GM19035 (cell line): ENCODE data around the gene CTNNA3.
"Not testable (repeated sequence)": the region's sequence is repeated elsewhere in the genome, so short reads cannot be mapped to it uniquely, and the experiment has no call there.

Source experiments
- ATAC-seq: cut with Tn5 transposase; IDR thresholded peaks from one replicate; pipeline ENCODE4 v1.9.1; 2021; ENCODE audit not compliant: unreplicated experiment

Gene CTNNA3

DNA sequence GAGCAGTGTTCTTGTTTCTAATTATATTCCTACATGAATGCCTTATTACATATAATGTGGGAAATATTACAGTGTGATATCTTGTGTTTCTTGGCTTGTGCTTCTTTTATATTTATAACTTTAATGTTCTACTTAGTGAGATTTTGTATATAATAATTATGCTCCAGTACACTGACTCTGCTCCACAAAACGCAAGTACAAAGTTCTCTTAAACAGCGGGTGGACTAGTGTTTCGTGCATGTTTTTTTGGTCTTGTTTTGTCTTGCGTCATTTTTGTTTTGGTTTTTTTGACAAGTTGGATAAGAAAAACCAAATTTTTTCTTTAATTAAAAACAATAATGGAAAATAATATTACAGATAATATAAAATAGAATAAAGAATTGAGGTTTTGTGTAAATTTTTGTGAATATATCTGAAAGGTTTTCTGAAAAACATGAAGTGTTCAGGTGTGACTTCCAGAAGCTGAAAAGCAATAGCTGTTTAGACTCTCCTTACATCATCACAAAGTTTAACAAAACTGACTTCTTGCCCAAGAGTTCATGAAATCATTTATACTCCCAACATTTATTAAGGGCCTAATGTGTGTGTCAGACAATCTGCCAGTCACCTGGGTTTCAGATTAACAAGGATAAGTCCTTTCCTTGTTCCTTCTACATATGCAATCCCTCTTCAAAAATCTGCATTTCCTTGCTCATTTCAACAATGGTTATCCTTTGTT lies 438.4 kb downstream of the CTNNA3 start:
- ATAC-seq, result no peak

DNA sequence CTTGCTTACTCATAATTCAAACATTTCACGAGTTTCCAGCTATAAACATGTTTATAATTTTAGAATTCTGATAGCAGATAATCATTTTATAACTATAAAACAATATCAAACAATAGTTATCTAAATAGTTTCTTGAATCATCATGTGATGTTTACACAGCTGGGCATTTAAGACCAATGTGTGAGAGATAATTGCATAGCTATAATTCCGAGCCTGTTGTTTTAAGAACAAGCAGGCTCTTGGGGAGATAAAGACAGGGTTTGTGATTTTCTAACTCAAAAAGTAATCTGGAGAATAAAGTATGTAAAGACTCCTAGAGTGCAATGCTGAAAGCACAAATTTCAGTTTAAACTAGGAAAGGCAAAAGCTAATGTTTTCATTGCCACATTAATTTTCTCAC lies 439.0 kb downstream of the CTNNA3 start:
- no peak for ATAC-seq

DNA sequence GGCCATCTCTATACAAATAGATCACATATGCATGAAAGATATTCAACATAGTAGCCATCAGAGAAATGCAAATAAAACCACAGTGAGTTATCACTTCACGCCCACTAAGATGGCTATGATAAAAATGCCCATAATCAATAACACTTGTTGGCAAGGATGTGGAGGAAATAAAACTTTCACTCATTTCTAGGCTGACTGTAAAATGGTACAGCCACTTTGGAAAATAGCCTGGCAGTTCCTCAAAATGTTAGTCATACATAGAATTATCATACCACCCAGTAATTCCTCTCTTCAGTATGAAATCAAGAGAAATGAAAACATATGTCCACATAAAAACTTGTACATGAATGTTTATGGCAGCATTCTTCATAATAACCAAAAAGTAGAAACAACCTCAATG lies 445.3 kb downstream of the CTNNA3 start:
- ATAC-seq, result no peak

DNA sequence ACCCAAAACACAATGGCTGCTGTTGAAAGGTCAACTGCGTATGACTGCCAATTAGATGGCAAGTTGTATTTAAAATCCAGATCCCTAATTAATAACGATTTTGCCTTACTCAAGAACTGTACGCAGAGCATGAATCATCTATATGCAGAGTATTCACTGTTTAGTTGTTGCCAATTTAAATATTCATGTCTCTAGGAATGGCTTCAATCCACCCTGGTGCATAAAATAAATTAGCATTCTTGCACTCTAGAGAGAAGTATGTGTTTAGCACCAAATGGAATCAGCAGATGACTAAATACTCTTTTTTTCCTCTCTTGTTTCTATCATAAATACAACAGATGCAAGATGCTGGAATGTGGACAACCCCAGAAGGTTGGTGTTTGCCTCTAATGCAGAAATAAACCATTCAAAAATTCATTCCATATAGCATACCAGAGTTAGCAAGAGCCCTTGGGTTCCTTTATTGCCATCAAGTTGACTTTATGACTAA lies 449.9 kb downstream of the CTNNA3 start:
- ATAC-seq, result no peak

DNA sequence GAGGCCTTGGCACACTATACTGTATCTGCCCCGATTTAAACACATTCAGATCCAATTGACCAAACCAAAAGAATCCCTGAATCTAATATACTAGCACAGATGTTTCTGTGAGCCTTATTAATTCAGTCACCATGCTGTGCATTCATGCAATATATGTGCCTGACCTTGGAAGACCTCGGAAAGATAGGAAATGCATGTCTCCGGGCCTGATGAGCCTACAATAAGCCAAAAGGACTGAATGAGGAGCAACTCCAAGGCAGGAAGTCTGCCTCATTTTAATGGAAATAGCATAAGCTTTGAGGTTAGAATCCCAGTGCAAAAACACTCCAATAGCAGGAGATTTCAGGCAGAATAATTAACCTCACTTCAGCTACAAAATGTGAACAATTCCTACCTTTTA lies 453.5 kb downstream of the CTNNA3 start:
- ATAC-seq, result no peak

DNA sequence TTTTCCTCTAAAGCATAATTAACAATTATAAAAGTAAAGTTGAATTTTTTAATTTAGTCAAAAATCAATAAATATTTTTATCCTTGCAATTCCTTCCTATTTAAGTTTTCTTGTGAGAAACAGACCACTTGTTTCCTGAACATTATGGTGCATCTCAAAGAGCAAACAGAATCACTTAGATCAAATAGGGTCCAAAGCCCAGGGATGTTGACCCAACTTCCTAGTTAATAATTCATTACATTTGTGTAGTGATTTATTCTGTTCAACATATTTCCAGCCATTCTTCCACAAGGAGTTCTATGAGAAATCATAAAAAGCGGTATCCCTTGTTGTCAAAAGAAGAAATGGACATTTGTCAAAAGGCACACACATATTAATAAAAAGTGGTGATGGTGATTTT lies 454.5 kb downstream of the CTNNA3 start:
- no peak for ATAC-seq

DNA sequence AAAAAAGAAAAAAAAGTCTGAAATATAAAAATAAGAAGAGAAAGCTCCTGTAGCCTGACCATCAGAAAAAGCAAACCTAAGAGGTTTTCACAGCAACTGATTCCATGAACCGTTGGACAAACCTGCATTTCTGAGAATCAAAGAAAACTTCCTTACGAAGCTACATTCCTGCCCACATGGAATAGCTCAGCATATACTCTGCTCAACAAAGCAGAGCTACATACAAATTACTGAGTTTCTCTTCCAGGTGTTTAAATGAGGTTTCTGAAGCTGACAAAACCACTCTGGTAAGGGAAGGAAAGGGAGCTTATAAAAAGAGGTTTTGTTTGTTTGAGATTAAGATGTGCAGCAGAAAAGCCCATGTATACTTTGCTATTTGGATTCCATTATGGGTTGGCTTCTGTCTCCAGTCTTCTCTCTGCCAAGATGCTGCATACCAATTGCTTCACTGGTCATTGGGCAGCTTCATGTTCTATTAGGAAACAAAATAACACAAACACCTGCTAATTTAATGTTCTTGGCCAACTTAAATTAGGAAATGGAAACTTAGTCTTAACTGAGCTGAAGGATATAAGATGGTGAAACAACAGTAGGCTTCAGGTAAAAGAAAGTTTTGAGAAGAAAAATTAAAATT lies 456.0 kb downstream of the CTNNA3 start:
- ATAC-seq, result no peak

DNA sequence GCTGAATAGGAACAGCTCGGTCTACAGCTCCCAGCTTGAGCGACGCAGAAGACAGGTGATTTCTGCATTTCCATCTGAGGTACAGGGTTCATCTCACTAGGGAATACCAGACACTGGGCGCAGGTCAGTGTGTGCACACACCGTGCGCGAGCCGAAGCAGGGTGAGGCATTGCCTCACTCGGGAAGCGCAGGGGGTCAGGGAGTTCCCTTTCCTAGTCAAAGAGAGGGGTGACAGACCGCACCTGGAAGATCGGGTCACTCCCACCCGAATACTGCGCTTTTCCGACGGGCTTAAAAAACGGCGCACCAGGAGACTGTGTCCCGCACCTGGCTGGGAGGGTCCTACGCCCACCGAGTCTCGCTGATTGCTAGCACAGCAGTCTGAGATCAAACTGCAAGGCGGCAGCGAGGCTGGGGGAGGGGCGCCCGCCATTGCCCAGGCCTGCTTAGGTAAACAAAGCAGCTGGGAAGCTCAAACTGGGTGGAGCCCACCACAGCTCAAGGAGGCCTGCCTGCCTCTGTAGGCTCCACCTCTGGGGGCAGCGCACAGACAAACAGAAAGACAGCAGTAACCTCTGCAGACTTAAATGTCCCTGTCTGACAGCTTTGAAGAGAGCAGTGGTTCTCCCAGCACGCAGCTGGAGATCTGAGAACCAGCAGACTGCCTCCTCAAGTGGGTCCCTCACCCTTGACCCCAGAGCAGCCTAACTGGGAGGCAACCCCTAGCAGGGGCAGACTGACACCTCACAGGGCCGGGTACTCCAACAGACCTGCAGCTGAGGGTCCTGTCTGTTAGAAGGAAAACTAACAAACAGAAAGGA lies 465.1 kb downstream of the CTNNA3 start:
- ATAC-seq, result not testable (repeated sequence)

DNA sequence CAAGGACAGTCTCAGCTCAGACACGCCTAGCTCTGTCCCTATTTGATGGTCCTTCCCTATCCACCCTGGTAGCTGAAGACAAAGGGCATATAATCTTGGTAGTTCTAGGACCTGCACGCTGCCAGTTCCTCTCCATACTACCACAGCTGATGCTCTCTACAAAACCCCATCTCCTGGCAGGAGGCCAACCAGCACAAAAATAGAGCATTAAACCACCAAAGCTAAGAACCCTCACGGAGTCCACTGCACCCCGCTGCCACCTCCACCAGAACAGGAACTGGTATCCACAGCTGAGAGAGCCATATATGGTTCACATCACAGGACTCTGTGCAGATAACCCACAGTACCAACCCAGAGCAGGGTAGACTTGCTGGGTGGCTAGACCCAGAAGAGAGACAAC lies 470.8 kb downstream of the CTNNA3 start:
- no peak for ATAC-seq

DNA sequence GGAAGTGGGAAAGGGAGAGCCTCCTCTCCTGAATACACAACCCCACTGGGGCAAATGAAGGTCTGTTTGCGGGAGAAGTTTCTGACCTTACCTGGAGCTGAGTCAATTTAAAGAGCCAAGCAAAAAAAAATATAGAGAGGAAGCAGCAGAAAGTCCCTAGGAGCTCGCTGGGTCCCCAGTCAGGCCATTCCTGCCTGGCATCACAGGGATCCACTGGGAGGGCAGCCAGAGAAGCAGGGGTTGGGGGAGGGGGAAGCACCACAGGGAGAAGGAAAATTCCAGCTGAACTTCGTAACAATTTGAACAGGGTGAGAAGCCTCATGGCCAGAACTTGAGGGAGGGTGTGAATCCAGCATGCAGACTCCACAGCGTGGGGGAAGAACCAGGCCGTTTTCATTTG lies 471.4 kb downstream of the CTNNA3 start:
- no peak for ATAC-seq

DNA sequence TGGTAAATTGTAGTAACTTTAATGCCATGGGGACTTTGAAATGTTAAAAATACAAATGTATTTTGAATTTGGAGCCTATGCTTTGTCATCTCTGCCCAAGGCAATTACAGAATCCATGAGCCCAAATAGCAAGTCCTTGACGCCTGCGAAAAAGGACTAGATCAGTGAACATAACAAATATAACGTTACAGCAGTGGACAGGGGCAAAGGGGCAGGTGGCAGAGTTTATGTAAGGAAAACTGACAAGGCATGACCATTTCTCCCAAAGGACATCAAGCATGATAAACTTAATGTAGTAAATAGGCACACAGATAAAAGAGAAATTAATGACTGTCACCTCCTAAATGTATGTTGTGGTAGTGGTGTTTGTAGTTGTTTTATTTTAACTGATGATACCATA lies 473.1 kb downstream of the CTNNA3 start:
- no peak for ATAC-seq

DNA sequence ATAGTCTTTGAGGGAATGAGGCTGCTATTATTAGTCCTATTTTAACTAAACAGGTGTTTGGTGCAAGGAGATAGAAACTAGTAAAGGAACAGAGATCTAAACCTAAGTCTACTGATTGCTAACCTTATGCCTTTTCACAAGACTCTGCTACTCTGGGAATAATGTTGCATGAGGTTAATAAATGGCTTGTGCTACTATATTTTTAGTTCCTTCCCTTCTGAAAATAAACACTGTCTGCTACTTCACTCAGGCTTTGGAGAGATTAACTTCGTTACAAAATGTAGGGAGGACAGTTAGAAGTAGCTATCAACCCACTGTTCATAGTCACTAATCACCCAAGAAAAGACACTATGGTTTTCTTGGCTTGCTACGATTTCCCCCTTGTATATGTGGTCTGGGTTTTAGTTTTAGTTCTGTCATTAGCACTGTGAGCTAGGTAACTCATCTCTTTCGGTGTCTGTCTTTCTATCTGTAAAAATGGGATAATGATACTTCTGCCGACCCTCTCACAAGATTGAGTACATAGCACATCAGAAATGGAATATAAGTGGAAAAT lies 474.0 kb downstream of the CTNNA3 start:
- no peak for ATAC-seq

DNA sequence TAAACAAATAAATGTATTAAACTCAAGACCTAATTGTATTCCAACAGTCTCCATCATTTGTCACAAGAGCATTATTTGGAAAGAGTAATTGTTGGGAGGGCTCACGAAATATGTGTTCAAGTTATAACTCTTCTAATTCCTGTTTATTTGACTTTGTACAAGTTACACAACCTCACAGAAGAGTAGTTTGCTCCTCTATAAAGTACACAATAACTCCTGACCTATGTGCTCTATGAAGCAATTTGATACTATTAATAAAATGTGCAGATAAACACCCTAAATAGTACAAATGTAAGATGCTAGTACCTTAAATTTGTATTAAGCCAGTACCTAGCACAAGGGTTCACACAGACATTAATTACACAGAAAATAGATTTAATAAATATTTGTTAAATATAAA lies 484.3 kb downstream of the CTNNA3 start:
- ATAC-seq, result no peak

DNA sequence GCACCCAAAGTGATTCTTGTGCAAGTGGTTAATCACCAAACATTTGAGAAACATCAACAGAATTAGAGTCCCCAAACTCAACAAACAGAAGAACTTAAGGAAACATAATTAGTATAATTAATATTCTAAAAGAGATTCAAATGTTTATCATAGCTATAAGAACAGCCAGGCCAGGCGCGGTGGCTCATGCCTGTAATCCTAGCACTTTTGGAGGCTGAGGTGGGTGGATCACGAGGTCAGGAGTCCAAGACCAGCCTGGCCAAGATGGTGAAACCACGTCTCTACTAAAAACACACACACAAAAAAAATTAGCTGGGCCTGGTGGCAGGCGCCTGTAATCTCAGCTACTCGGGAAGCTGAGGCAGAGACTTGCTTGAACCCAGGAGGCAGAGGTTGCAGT lies 488.1 kb downstream of the CTNNA3 start:
- ATAC-seq, result not testable (repeated sequence)

DNA sequence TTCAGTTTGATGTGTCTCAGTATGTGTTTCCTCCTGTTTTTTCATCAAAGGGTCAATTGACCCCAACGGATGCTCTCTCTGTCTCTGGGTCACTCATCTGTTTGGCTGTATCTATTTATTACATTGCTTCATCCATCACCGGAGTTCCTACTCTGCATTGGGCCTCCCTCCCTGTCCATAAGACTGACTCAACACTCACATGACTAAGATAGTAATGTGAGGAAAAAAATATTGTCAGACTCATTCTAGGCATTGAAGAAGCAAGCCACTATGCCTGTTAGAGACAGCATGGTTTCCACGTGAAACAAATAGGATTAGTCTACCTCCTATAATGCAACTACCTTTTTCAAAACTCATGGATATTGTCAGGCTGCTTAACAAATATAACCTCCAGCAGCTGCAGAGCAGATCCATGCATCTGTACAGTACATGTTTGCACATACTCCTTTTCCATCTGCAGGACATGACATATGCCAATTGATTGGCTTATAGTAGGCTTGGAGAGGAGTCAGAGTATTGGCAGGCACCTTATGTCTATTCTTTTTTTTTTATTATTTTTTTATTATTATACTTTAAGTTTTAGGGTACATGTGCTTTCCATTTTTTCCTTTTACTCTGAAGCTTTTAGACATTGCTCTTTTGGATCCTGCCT lies 495.0 kb downstream of the CTNNA3 start:
- ATAC-seq, result no peak

DNA sequence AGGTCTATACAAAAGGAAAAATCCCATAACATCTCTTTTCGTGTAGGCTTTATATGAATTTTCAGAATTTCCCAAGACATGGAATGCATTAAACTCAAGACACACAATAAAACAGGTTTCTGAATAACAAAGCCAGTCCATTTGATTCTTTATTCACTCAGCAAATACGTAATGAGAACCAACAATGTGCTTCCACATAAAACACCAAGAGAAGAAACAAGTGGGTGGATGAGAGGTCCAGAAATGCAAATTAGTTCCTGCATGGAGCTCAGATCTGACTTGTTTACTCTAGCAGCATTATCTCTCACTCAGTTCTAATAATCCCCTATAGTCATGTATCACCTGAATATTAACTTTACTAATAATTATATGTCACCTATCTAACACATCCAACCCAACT lies 520.6 kb downstream of the CTNNA3 start:
- no peak for ATAC-seq

DNA sequence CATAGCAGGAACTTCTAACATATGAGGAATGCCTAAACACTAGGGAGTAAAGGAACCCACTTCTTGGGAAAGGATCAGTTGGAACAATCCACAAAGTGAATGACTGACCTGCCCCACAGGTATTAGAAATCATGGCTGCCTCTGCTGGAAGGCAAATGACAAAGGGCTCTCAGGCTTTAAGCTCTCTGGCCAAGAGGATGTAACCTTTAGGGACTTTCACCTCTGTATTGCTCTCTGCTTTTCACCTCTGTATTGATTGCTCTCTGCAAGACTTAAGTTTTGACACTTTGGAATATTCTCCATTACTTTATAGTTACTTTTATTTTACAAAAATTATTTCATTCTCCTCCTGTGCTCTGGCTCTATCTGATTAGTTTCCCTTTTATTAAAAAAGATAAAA lies 522.2 kb downstream of the CTNNA3 start:
- no peak for ATAC-seq

DNA sequence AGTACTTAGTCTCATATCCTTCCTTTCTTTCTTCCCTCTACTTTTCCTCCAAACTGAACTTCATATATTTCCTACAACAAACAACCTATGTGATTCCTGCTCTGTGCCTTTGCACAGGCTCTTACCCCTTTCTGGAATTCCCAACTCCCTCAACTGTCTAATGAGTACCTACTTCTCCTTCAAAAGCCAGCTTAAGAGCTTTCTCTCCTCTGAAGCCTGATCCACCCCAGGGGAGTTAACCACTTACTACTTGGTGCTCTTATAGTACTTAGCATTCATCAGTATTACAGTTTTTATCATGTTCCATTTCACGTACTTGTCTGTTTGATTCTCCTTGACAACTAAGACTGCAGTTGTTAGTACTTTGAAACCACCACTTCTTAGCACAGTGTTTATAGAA lies 524.0 kb downstream of the CTNNA3 start:
- no peak for ATAC-seq

DNA sequence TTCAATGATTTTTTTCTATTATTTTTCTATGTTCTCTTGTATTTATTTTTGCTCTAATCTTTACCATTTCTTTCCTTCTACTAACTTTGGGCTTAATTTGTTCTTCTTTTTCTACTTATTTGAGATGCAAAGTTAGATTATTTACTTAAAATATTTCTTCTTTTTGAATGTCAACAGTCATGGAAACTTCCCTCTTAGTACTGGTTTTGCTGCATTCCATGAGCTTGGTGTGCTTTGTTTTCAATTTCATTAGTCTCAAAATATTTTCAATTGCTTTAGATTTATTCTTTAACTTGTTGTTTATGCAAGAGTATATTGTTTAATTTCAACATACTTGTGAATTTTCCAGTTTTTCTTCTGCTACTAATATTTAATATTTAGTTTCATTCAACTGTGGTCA lies 539.8 kb downstream of the CTNNA3 start:
- ATAC-seq, result no peak

DNA sequence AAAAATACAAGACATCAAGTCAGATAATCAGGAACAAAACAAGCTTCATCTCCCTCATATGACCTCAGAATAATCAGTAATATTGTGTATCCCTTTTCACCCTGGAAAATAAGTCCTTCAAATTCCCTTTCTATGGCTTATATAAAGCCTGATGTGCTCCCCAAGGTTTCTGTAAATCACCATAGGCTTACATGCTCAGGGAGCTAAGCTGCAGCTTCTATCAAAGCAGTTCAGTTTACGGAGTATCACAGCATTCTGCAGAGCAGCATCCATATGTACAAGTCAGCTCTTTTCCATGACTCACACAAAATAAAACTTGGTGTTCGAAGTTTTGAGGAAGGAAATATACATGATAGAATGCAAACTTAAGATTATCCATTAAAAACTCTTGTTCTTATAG lies 544.5 kb downstream of the CTNNA3 start:
- no peak for ATAC-seq

DNA sequence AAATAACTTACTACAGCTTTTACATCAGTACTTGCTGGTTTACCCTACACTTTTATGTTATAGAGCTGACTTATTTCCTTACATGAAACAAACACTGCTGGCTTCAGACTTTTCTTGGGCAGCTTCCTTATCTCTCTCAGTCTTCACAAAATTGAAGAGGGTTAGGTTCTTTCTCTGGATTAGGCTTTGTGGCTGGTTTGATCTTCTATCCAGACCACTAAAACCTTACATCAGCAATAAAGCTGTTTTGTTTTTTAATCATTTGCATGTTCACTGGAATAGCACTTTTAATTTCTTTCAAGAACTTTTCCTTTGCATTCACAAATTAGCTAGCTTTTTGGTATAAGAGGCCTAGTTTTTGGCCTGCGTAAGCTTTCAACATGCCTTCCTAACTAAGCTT lies 551.5 kb downstream of the CTNNA3 start:
- no peak for ATAC-seq
